Right renal cortex interstitium (tissue), 3 donors: ENCODE results near the gene TMSB15C. TPM values are rescaled to one million over a fixed set of nuclear protein-coding genes. Genes with fewer than 3 reads are reported as not detected.
"Not testable (repeated sequence)": the region's sequence is repeated elsewhere in the genome, so short reads cannot be mapped to it uniquely, and the experiment has no call there.

Experiments
- DNase-seq, 3 donors: peaks; one replicate each; pipeline ENCODE4 v3.0.0-alpha.2; 2013; ENCODE audit warnings: low read depth in 3 of 3, low spot score in 2 of 3
- polyA plus RNA-seq, 3 donors: library from polyadenylated mRNA; unstranded; fragments of 120-200 nt; gene quantifications; one replicate each; pipeline ENCODE4 v1.2.1, GENCODE V29; 2013; ENCODE audit not compliant: insufficient read length in 3 of 3

The TMSB15C gene
- polyA plus RNA-seq, 3 donors, result 7.9 to 9.3 (median 8.1) TPM

DNA sequence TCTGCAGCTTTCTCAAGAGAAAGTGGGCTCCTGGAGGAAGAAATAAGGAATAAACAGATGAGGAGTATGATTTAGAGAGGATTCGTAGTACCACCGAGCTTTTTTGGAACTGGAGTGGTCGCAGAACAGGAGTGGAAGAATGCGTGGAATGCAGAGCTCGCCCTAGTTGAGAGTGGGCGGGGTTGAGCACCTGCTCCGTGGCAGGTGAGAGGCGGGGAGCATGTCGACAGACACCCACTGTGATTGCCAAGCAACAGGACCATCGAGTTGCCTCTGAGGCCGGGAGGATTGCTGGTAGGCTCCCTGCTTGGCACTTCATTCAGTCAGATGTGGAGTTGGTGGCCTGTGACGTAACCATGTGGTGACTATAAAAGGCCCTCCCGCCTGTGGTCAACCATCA, 21.1 kb downstream of the TMSB15C start:
- DNase-seq, result not testable (repeated sequence)

DNA sequence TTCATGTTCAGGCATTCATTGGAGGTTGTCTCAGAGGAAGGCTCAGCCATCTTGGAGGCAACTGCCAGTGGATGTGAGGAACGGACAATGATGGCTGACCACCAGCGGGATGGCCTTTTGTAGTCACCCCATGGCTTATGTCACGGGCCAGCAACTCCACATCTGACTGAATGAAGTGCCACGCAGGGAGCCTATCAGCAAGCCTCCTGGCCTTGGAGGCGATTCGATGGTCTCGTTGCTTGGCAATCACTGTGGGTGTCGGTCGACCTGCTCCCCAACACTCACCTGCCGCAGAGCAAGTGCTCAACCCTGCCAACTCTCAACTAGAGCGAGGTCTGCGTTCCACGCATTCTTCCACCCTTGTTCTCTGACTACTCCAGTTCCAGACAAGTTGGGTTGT, 28.9 kb downstream of the TMSB15C start:
- no peak for DNase-seq

DNA sequence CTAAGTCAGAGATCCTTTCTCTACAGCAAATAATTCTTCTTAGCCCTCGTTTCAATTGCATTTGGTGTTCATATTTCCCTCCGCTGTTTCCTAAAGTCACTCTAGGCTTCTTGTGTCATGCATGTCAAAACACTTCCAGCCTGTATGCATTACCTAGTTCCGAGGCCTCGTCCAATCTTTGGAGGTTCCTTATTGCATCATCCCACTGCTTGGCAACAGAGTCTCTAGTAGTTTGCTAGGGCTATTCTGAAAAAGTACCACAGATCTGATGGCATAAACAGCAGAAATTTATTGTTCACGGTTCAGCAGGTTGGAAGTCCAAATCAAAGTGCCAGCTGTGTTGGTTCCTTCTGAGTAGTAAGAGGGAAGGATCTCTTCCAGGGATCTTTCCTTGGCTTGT, 30.4 kb downstream of the TMSB15C start:
- no peak for DNase-seq

DNA sequence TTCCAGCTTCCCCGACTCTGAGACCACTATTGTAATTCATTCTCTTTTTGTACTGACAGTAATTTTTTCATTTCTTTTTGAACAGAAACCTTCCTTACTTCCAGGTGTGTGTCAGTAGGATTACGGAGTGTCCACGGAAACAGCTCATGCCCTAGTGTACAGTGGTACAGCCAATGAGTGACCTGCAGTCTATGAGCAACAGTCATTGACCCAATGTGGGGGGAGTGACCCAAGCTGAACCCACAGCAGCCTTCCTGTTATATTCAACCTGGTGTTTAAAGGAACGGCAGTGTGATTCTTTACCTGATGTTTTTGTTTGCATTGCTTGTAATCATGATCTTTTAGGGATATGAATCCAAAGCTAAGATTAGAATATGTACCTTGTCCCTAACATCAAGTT, 35.0 kb downstream of the TMSB15C start:
- no peak for DNase-seq

DNA sequence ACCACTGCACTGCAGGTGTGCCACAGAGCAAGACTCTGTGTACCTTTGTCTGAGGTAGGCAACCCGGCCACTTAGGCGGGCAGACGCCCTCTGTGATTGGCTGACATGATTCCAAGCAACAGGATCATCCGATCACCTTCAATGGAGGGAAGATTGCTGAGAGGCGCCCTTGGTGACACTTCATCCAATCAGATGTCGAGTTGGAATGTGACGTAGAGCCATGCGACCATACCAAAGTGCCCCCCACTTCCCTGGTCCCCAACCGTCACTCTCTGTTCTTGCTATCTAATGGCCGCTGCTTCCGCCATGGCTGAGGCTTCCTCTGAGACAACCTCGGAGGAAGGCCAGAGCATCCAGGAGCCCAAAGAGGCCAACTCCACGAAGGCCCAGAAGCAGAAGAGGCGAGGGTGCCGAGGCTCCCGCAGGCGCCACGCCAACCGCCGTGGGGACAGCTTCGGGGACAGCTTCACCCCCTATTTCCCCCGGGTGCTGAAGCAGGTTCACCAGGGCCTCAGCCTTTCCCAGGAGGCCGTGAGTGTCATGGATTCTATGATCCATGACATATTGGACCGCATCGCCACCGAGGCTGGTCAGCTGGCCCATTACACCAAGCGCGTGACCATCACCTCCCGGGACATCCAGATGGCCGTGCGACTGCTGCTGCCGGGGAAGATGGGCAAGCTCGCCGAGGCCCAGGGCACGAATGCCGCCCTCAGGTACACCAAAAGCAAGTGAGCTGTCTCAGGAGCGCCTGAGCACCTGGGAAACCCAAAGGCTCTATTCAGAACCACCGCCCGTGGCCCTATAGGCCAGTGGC, 36.1 kb downstream of the TMSB15C start, which contains the start of gene H2BW2:
TSS of gene H2BW2 (plus strand) at position 268 of the 817 bp plus-strand sequence. CDS start at position 307, 39 bp downstream.
- DNase-seq, result no peak

Other genes starting within 250 kb of the TMSB15C start
- gene RAB9B, start 244.0 kb downstream of the TMSB15C start, polyA plus RNA-seq, result 1 to 10 TPM; 2.4 to 2.7 (median 2.5) TPM
- gene TMSB15B, start 113.6 kb downstream of the TMSB15C start, polyA plus RNA-seq, result 10 to 100 TPM; 23.5 to 25.2 (median 24.7) TPM
- gene H2BW1, start 62.5 kb downstream of the TMSB15C start, polyA plus RNA-seq, result not detected
- gene H2BW2, start 36.3 kb downstream of the TMSB15C start, polyA plus RNA-seq, result 1 to 10 TPM in 1 of 3 donors, under 1 TPM in 2; 0.89 to 1.1 (median 1.00) TPM
- 1 to 10 TPM; 4.1 to 4.2 (median 4.2) TPM for gene ZCCHC18, start 36.3 kb upstream of the TMSB15C start, polyA plus RNA-seq
- gene SLC25A53, start 80.8 kb upstream of the TMSB15C start, polyA plus RNA-seq, result 10 to 100 TPM in 2 of 3 donors, 1 to 10 TPM in 1; 9.6 to 11.1 (median 10.3) TPM
- 10 to 100 TPM; 38.5 to 41.2 (median 40.0) TPM for gene FAM199X, start 90.2 kb upstream of the TMSB15C start, polyA plus RNA-seq
- not detected for gene ESX1, start 178.7 kb upstream of the TMSB15C start, polyA plus RNA-seq